DND-41 (cell line): Measurements from ENCODE around the gene MRAS.
"Not testable (repeated sequence)": the region's sequence is repeated elsewhere in the genome, so short reads cannot be mapped to it uniquely, and the experiment has no call there.

Source experiments
- ATAC-seq: fragments of 200-7000 bp; cut with Tn5 transposase; 3 replicates; pipeline ENCODE4 v1.9.1; 2021; ENCODE audit warnings: low read depth; ENCODE audit not compliant: insufficient read depth
- DNase-seq: peaks from one replicate; pipeline ENCODE4 v3.0.0-alpha.2; 2020
- H2AFZ ChIP-seq: 2 replicates; pipeline ENCODE4 v1.6.0; 2012; ENCODE audit warnings: low read depth, low read length
- H3K27ac ChIP-seq: 2 replicates; pipeline ENCODE4 v1.5.1; 2012; ENCODE audit warnings: low read length, inconsistent platforms
- H3K27me3 ChIP-seq: fragments of 200-600 bp; sonication (generic); 2 replicates; pipeline ENCODE4 v1.6.0; 2012; ENCODE audit warnings: low read length, mild to moderate bottlenecking, inconsistent platforms; ENCODE audit not compliant: insufficient read depth, poor library complexity
- H3K36me3 ChIP-seq: 2 replicates; pipeline ENCODE4 v1.5.1; 2012; ENCODE audit warnings: low read length, inconsistent platforms; ENCODE audit not compliant: insufficient read depth
- H3K4me1 ChIP-seq: 2 replicates; pipeline ENCODE4 v1.5.1; 2012; ENCODE audit warnings: mild to moderate bottlenecking, low read length; ENCODE audit not compliant: insufficient read depth
- H3K4me2 ChIP-seq: 2 replicates; pipeline ENCODE4 v1.6.0; 2012; ENCODE audit warnings: mild to moderate bottlenecking, moderate library complexity, low read length, inconsistent platforms; ENCODE audit not compliant: insufficient read depth
- H3K4me3 ChIP-seq, 2 experiments: fragments of 200-600 bp in 1 of 2; shearing (Covaris generic) in 1 of 2; 2 replicates each; pipeline ENCODE4 v1.5.1; 2012 to 2016; ENCODE audit warnings: inconsistent platforms in 2 of 2, low read length in 2 of 2, mild to moderate bottlenecking in 2 of 2, low read depth in 1 of 2, moderate library complexity in 1 of 2
- H3K79me2 ChIP-seq: 2 replicates; pipeline ENCODE4 v1.6.0; 2012; ENCODE audit warnings: low read length, inconsistent platforms; ENCODE audit not compliant: insufficient read depth
- H3K9ac ChIP-seq: 2 replicates; pipeline ENCODE4 v1.6.0; 2012; ENCODE audit warnings: low read depth, mild to moderate bottlenecking, inconsistent platforms, low read length, moderate library complexity
- H3K9me3 ChIP-seq: 2 replicates; pipeline ENCODE4 v1.5.1; 2012; ENCODE audit warnings: low read length, moderate library complexity, mild to moderate bottlenecking, inconsistent platforms; ENCODE audit not compliant: insufficient read depth, severe bottlenecking
- H4K20me1 ChIP-seq: 2 replicates; pipeline ENCODE4 v1.6.0; 2012; ENCODE audit warnings: low read length; ENCODE audit not compliant: insufficient read depth
- EZH2 ChIP-seq: IDR thresholded peaks from 3 replicates; pipeline ENCODE4 v1.6.1; 2012; ENCODE audit warnings: borderline replicate concordance, low read depth, mild to moderate bottlenecking, moderate library complexity, low read length, inconsistent platforms; ENCODE audit not compliant: severe bottlenecking
- TF ChIP-seq, protein P1 (sequence below): IDR thresholded peaks from 2 replicates; pipeline ENCODE4 v1.5.1; 2012; ENCODE audit warnings: borderline replicate concordance, low read length, moderate library complexity, mild to moderate bottlenecking; ENCODE audit not compliant: poor library complexity, severe bottlenecking; ENCODE audit errors: extremely low read depth

The MRAS gene

DNA sequence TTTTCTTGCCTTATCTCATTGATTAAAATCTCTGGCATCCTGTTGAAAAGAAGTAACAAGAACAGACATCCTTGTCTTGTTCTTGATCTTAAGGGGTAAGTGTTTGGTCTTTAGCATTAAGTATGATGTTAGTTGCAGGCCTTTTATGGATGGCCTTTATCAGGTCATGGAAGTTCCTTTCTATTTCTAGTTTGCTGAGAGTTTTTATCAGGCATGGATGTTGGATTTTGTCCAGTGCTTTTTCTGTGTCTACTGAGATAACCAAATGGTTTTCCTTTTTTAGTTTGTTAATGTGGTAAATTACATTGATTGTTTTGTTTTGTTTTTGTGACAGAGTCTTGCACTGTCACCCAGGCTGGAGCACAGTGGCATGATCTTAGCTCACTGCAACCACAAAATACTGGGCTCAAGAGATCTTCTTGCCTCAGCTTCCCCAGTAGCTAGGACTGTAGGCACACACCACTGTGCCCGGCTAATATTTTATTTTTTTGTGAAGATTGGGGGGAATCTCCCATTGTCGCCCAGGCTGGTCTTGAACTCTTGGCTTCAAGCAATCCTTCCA is 26.3 kb downstream of the MRAS start:
- no peaks in the 10 kb centered on the region for H3K9me3 ChIP-seq
- TF ChIP-seq, protein P1, sequence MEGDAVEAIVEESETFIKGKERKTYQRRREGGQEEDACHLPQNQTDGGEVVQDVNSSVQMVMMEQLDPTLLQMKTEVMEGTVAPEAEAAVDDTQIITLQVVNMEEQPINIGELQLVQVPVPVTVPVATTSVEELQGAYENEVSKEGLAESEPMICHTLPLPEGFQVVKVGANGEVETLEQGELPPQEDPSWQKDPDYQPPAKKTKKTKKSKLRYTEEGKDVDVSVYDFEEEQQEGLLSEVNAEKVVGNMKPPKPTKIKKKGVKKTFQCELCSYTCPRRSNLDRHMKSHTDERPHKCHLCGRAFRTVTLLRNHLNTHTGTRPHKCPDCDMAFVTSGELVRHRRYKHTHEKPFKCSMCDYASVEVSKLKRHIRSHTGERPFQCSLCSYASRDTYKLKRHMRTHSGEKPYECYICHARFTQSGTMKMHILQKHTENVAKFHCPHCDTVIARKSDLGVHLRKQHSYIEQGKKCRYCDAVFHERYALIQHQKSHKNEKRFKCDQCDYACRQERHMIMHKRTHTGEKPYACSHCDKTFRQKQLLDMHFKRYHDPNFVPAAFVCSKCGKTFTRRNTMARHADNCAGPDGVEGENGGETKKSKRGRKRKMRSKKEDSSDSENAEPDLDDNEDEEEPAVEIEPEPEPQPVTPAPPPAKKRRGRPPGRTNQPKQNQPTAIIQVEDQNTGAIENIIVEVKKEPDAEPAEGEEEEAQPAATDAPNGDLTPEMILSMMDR: no peak
- TF ChIP-seq EZH2: no peak
- no peaks in the 10 kb centered on the region for H3K27me3 ChIP-seq
- no peak for ATAC-seq
- no peaks in the 10 kb centered on the region for H3K36me3 ChIP-seq
- H3K27ac ChIP-seq: no peak overlapping the region
- no peaks in the 10 kb centered on the region for H3K4me1 ChIP-seq
- no peaks in the 10 kb centered on the region for H3K79me2 ChIP-seq
- no peak overlapping the region for H2AFZ ChIP-seq
- no peak overlapping the region for H3K4me2 ChIP-seq
- H4K20me1 ChIP-seq: no peaks in the 10 kb centered on the region; the same call in 1 of the 2 replicates
- no peak for DNase-seq
- H3K4me3 ChIP-seq: no peak overlapping the region
- H3K9ac ChIP-seq: no peak overlapping the region

DNA sequence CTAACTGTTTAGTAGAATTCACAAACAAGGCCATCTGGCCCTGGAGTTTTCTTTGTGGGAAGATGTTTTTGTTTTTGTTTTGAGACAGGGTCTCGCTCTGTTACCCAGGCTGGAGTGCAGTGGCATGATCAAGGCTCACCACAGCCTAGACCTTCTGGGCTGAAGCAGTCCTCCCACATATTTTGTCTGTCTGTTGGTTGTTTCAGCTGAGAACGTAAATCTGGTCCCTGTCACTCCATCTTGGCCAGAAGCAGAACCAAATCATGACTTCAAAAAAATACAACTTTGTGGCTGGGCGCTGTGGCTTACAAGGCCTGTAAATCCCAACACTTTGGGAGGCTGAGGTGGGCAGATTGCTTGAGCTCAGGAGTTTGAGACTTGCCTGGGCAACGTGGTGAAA is 27.1 kb downstream of the MRAS start:
- Histone ChIP-seq H3K4me2 (no peak overlapping the region), H4K20me1 (no peaks in the 10 kb centered on the region), H3K4me1 (no peaks in the 10 kb centered on the region), H3K79me2 (no peaks in the 10 kb centered on the region), H3K27ac (no peak overlapping the region), H3K27me3 (no peaks in the 10 kb centered on the region), H3K9me3 (no peaks in the 10 kb centered on the region), H3K36me3 (no peaks in the 10 kb centered on the region), H2AFZ (no peak overlapping the region), H3K4me3 (no peak overlapping the region), H3K9ac (no peak overlapping the region)
- no peak for TF ChIP-seq EZH2
- TF ChIP-seq, protein P1: no peak
- ATAC-seq (no peak), DNase-seq (no peak)

DNA sequence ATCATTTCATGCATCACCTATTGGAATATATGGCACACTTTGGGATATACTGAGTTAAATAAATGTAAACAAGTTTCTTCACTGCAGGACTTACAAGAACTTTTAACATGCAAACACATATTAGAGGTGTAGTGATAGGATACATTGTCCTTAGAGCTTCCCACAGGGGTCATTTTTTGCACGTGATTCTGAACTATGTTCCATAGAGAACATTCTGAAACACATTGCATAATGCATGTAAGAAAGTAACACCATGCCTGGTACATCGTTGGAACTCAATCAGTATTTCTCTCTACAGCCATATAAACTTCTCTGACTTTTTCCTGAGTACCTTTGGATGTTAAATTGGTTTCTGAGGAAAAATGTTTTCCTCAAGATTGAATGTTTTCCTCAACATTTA is 28.3 kb downstream of the MRAS start:
- no peaks in the 10 kb centered on the region for H3K9me3 ChIP-seq
- H3K27me3 ChIP-seq: no peaks in the 10 kb centered on the region
- H3K4me2 ChIP-seq: no peak overlapping the region
- H3K4me3 ChIP-seq: no peak overlapping the region
- no peaks in the 10 kb centered on the region for H3K79me2 ChIP-seq
- ATAC-seq (no peak), DNase-seq (no peak)
- H3K4me1 ChIP-seq: no peaks in the 10 kb centered on the region
- H3K36me3 ChIP-seq: no peaks in the 10 kb centered on the region
- no peak overlapping the region for H3K27ac ChIP-seq
- no peak overlapping the region for H3K9ac ChIP-seq
- H2AFZ ChIP-seq: no peak overlapping the region
- TF ChIP-seq, protein P1: no peak
- no peak for TF ChIP-seq EZH2
- no peaks in the 10 kb centered on the region for H4K20me1 ChIP-seq

DNA sequence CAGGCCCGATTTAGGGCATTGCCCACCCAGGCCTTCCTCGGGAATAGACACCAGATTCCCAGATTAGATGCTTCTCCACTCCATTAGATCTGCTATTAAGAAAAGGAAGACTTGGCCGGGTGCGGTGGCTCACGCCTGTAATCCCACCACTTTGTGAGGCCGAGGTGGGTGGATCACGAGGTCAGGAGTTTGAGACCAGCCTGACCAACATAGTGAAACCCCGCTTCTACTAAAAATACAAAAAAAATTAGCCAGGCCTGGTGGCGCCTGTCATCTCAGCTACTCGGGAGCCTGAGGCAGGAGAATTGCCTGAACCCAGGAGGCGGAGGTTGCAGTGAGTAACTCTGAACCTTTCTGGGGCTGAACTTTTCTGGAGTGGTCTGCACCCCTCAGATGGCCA is 28.8 kb downstream of the MRAS start:
- H3K9me3 ChIP-seq, H2AFZ ChIP-seq, H3K9ac ChIP-seq, H3K4me1 ChIP-seq, H3K27me3 ChIP-seq, H3K4me2 ChIP-seq, H3K36me3 ChIP-seq, H4K20me1 ChIP-seq, H3K4me3 ChIP-seq, DNase-seq, ATAC-seq, H3K79me2 ChIP-seq, H3K27ac ChIP-seq: not testable (repeated sequence)
